SU-DHL-6 (cell line): ENCODE measurements around the gene GRM1.

ENCODE experiments used
- CTCF ChIP-seq: fragments of 200-600 bp; sonication (generic); IDR thresholded peaks from one replicate; pipeline ENCODE4 v1.5.1; 2017; ENCODE audit warnings: antibody characterized with exemption, mild to moderate bottlenecking, low read length, moderate library complexity; ENCODE audit not compliant: insufficient read depth, poor library complexity, severe bottlenecking
- EZH2phosphoT487 ChIP-seq: fragments of 200-600 bp; sonication (generic), shearing (Covaris generic); conservative IDR thresholded peaks from 2 replicates; pipeline ENCODE4 v1.6.1; 2018; ENCODE audit warnings: mild to moderate bottlenecking, antibody characterized with exemption, low read length, moderate library complexity, mixed read lengths

- TF ChIP-seq CTCF (no peak), EZH2phosphoT487 (no peak)
These were observed 36.8 kb downstream of the GRM1 start for GRCh38 chr6:146065690-146066089.
